Stimulated activated CD4-positive, alpha-beta T cell treated with anti-CD3 and anti-CD28 coated beads, Interleukin-12 subunit alpha, Interleukin-12 subunit beta, amount 100 ng/mL, for 4 hours (primary cell): ENCODE data around the gene TNIK.

ENCODE experiments used
- DNase-seq: peaks from one replicate; pipeline ENCODE4 v3.0.0-alpha.2; 2020

The TNIK gene

DNA sequence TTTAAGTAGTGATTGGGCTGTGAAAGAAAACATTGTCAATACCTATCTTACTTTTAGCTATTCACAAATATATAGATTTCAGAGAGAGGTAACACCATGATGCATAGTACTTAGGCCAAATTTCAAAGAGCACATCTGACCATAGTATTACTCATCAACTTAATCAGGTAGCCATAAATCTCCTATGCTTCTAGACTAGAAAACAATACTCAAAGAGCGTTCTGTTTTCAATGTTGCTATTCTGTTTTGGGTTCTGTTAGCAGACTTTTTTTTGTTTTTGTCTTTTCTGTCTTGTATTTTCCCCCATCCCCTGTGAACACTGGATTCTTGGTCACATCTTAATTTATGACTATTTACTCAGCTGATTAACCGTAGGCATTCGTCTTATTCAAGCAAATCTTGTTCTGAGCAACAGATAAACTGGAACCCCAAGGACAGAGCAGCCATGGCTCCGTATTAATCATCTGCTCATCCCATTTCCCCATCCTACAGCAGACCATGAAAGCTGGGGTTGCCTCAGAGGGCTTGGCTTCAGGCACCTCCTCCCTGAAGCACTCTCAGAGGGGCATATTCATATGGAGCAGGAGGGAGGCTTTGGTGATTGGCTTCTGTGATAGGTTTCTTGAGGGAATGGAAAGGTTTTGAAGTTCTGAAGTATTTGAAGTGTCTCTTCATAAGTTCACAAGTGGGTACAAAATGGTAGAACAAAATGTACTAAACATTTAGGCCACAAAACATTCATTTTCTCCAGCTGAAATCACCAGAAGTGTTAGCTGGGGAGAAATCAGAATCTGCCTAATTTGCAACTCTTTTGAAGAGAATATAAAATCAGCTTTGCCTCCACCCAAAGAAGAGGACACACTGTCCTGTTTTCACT lies 105.3 kb downstream of the TNIK start:
- DNase-seq, result no peak

DNA sequence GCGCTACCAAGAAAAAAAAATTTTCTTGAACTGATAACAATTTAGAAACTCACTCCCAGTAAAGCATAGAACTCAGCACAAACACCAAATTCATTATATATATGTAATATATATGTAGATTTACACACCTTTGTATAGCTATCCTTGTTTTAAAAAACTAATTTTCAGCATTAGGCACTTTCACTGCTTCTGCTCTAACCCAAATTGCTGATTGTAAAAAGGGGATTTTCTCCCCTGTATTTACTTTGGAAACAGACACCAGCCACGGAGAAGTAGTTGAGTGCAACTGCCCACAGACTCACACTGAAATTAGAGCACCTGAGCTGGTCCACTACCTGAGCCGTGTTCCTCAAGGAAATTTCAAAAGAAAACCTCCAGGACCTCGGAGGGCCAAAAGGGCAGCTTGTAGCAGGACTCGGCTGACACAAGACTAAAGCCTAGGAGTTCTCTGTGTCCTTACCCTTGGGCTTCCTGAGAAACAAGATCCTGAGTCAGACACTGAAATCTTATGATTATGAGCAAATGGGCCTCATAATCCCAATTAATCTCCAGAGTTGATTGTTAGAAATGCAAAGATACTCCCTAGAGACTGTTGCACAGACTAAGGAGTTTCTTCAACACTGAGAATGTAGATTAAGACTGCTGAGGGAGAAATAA lies 106.0 kb downstream of the TNIK start:
- DNase-seq, result no peak

DNA sequence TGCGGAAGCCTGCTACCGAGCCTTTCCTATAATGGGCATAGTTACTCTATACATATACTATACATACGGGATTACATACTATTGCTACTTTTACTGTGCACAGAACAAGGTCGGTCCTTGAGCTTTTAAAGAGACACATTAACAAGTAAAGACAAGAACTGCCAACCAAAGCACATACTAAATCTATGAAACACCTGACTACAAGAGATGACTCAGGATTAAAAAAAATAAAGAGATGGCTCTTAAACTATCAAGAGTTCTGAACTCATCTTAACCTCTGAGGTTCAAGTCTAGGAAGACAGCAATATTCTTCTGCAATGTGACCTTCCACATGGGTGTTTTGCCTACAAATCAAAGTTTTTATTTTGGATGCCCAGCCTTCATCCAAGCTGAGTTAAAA lies 106.8 kb downstream of the TNIK start:
- DNase-seq, result no peak

DNA sequence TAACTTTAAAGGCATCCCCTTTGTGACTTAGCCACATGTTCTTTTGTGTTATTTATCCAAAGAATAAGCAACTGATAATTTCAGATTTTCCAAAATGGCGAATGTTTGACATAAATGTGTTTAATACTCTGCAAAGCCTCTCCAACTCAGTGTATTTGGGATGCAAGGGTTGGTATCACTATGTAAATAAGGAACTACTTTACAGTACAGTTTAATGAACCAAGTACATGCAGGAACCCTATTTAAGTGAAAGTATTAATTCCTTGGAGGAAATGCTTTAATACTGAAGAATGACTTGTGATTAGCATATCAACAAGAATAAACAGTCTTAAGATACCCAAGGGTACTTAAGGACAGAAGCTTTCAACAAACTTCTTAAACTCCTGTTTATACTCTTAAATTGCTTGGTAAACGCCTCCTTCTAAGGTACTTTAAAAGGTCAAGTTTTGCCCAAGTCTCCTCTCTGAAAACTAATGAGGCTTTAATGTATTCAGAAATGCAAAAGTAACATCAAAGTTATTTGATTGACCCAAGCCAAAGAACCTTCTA lies 107.7 kb downstream of the TNIK start:
- no peak for DNase-seq

DNA sequence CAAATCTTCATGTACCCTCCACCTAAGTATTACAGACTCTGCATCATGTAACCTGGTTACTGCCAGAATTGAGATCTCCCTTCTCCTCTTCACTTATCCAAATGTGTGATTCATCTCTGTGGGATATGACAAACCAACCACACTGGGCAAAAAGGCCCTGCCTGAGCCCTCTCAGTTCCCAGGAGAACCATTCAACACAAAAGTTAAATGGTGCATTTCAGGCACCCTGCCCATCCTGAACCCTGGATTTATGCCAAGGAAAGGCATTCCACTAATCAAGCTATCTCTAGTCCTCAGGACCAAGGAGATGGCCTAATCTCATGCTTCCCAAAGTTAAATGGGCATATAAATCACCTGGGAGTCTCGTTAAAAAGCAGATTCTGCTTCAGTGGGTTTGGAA lies 108.5 kb downstream of the TNIK start:
- DNase-seq, result no peak

DNA sequence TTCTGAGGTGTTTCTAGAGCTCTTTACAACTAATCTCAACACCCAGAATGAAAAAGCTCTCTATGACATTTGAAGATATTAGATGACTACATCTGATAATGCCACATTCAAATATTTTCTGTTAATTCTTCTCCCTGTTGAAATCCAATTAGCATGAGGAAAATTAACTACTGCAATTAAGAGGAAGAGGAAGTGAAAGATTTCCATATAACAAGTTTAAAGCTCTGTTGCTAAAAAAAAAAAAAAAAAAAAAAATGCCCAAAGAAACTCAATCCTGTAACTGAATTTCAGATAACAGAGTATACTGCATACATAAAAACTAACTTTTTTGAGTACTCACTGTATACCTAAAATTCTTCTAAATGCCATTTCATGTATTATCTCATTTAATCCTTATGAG lies 109.8 kb downstream of the TNIK start:
- no peak for DNase-seq

DNA sequence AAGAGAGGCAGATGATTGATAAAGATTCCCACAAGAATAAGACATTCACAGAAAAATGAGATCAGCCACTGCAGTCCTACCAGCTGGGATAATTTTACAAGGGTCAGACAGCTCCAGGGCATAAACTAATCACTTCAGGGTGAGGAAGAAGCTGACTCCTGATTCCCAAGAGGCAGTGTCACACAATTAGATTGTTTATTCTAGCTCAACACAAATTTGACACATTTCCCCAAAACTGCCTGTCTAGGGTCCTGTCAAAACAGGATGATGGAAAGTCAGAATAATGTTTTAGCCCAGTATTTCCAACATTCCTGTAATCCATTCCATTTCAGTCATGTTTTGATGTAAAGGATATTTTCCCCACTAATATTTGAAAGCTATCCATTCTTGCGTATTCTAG lies 110.8 kb downstream of the TNIK start:
- DNase-seq, result no peak

DNA sequence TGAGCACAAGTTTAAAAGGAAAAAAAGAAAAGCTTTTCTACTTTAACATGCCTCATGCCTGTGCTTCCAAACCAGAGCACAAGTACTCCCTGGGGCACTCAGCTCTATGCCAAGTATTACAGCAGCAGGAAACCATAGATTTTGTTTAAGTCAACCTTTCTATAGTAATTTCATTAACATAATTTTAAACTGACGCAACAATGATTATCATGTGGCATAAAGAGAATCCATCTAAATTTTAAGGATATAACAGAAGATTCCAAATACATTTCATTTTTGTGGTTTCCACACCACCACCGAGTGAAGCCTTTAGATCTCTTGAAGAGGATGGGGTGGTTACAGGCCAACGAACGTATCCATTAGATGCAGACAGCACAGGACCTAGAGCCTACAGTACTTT lies 112.1 kb downstream of the TNIK start:
- no peak for DNase-seq

DNA sequence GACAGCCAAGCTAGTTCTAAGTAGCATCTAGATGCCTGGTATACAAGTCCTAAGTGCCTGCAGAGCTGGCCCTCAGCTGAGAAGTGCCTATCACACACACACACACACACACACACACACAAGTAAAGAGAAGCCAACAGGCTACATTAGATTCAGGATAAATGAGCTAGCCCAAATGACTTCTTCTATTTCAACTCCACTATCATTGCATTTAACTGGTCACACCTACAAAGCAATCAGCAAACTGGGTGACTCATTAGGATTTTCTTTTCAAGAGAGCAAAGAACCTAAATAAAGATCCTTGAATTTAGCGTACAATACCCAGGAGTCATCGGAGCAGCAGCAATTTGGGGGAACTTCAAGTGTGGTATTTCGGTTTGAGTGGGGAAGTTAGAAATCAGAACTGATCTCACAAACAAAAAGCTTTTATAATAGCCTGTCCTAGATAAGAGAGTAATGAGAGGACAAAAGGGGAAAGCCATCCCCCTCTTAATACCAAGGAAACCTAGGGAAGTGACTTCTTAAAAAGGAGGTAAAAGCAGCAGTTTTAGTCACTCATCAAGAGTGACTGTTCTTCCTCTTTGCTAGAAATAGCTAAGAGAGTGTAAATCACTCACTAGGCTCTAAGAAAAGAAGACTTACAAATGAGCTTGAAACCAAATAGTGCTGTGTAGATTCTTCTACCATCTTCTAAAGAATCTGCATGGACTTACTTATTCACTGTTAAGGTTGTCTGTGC lies 112.7 kb downstream of the TNIK start:
- DNase-seq, result no peak

DNA sequence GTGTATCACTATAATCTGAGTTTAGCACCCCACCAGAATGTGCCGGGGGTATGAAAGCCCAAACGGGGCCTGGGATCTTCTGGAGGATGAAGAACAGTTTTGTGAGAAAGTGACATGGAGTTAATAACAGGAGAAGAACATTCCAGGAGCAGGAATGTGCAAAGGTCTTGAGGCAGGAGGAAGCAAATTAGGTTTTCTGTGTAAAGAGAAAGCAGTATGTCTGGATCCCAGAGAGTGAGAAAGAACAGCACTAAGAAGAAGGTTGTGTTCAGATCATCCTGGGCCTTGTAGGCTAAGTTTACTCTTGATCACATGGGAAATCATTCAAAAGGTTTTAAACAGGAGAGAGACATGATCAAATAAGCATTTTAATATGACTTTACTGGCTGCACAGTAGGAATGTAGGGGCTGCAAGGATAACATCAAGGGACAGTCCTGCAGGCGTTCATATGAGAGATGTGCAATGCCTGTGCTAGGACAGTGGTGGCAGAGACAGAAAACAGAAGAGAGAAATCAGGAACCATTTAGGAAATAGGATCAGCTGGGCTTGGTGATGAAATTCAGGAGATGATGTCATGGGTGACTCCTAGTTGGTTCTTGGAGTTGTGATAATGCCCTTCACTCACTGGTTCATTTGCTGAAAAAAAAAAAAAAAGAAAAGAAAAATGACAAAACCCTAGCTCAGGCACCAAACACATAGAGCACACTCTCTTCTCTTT lies 113.5 kb downstream of the TNIK start:
- DNase-seq, result no peak

DNA sequence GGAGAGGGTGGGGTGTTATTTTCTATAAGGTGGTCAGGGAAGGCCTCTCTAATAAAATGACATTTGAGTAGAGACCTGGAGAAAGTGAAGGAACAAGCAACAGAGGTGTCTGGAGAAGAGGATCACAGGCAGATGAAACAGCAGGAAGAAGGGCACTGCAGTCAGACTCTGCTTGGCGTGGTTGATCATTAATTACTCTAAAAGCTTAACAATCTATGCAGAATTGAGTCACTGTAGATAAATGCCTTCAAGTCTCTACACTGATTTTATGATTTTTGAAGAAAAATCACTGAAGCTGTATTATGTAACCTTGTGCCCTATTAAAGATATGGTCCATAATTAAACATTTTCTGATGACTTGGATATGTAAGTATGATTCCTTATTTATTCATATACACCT lies 114.2 kb downstream of the TNIK start:
- no peak for DNase-seq

DNA sequence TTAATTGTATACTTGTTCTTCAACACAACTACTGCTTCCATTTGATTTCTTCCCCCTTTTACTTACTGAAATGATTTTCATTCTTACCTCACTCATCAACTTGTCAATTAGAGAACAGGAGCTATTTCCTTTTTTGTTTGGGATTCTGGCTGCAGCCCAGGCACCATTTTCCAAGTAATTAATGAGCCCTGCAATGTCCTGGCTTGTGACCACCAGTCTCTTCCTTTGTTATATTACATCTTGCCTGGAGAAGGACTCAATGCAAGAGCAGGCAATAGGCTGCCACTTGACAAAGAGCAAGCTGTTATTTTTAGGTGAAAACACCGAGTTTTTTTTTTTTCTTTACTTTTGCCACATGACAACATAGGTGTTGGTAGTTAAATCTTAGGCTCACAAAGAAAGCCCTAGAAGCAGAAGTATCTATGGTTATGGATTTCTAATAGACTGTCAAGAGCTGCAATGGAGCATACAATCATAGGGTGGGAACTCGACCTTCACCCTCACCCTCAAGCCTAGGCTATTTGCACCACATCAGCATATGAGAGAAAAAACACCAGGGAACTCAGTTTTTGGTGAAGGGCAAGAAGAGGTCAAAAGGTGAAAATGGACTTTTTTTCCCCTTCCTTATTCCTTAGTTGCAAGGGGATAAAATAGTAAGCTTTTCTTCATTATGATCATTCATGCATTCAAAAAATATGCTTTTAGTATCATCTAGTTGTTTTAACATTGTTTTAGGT lies 114.9 kb downstream of the TNIK start:
- no peak for DNase-seq

DNA sequence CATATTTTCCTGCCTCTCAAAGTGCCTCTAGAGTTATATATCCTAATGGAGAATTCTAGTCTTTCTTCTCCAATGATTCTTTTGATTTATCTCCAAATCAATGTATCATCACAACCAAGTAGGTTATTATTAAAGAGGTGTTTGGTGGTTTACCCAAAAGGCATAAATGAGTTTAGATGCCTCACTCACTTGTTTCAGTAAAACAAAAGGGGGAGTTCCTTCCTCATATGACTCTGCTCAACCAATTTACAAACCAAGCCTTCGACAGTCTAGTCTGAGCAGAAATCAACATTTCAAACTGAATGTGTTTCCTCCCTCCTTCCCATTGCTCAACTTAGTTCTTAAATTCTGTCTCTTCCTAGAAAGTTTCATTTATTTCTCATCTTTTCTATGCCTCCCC lies 116.5 kb downstream of the TNIK start:
- no peak for DNase-seq

DNA sequence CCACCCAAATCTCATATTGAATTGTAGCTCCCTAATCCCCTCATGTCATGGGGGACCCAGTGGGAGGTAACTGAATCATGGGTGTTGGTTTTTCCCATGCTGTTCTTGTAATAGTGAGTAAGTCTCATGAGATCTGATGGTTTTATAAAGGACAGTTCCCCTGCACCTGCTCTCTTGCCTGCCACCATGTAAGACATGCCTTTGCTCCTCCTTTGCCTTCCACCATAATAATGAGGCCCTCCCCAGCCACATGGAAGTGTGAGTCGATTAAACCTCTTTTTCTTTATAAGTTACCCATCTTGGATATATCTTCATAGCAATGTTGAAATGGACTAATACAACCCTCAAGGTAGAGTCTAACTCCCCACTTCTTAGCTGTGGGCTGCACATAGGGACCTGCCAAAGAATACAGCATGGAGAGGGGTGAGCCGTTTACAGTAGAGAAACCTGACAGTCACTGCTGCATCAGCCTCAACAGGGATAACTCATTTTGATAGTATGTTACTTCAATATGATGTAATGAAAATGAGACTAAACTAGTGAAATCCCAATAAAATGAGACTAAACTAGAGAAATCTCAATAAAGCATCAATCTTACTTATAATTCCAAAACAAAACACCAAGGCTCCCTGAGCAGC lies 117.3 kb downstream of the TNIK start:
- no peak for DNase-seq

DNA sequence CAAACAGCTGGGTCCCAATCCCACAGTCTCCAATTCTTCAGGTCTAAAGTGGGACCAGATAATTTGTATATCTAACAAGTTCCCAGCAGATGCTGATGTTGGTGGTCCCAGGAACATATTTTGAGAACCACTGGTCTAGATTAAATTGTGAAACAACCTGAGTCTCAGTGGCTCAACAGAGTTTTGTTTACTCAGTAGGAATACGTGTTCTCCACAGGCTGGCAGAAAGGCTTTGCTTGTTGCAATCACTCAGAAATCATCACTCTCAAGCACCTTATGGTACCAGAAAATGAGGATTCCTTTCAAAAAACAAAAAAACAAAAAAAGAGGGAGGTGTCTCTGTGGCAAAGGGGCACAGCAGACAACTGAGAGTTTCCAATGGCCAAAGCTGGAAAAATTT lies 118.0 kb downstream of the TNIK start:
- DNase-seq, result no peak

DNA sequence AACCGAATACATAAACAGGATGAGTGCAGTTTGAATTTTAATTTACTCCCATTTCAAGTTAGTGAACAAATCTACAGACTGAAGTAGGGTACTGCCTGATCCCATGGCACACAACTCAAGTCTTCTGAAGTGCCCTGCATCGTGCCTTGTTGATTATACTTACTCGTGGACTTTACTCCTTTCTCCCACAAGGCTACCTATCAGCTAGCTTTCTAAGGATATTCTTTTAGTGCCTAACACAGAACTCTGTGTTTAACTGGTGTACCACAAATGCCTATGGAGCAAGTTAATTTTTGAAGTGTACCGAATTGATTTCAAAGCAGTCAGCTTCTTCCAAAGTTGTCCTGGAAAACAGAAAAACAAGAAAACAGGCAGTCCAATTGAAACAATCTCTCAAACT lies 119.8 kb downstream of the TNIK start:
- no peak for DNase-seq

DNA sequence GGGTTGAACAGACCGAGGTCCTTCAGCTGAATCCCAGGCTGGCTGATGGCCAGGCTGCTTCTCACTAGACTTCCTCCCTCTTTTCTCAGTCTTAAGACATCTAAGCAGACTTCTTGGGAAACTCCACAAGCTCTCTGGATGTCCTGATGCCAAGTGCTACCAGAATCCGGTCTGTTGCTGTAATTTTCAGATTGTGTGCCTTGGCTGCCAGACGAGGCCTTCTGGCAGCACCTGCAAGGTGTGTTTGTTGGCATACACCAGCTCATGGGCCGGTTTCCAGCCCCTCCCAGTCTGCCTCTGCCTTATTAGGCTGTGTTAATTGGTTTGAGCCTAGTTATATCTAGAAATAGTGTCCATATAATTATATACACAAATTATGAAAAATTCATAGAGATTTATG lies 120.6 kb downstream of the TNIK start:
- DNase-seq, result no peak

DNA sequence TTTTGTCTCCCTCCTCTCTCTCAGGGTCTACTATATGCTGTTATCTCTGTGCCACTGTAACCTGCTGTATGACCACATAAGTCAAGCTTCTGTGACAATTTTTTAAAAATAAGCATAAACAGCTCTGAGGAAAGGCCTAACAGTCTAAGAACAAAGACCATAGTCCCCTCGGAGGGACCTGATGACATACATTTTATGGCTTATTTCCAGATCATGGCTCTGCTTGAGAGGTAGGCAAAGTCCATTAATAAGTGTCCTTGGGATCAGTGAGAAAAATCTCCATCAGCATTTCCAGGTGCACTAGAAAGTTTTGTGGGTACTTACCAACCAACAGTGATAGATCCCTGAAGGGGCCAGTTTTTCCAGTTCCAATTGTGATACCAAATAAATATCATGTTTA lies 123.8 kb downstream of the TNIK start:
- no peak for DNase-seq

DNA sequence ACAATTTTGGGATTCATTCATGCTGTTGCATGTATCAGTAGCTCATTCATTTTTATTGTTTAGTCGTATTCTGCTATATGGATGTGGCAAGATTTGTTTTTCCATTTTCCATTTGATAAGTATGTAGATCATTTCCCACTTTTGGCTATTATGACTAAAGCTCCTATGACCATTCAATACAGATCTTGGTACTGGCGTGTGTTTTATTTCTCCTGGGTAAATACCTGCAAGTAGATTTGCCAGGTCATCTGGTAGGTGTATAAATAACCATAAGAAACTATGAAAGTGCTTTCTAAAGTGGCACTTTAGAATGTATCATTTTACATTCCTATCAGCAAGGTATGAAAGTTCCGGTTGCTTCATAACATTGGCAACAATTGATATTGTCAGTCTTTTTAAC lies 124.6 kb downstream of the TNIK start:
- DNase-seq, result no peak

DNA sequence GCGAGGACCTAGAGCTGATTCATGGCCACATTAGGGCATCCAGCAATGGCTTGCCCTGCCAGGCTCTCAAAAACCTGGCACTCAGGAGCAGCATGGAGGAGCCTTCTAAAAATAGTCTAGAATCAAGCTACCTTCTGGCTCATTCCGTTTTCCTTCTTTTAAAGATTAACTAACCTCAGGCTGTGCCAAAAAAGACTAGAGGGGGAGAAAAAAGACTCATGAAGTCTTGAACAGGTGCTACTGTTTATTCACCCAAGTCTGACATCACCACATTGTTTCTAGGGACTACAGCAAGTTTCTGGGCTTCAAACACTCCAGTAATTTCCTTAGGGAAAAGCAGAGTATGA lies 125.8 kb downstream of the TNIK start:
- DNase-seq, result no peak

DNA sequence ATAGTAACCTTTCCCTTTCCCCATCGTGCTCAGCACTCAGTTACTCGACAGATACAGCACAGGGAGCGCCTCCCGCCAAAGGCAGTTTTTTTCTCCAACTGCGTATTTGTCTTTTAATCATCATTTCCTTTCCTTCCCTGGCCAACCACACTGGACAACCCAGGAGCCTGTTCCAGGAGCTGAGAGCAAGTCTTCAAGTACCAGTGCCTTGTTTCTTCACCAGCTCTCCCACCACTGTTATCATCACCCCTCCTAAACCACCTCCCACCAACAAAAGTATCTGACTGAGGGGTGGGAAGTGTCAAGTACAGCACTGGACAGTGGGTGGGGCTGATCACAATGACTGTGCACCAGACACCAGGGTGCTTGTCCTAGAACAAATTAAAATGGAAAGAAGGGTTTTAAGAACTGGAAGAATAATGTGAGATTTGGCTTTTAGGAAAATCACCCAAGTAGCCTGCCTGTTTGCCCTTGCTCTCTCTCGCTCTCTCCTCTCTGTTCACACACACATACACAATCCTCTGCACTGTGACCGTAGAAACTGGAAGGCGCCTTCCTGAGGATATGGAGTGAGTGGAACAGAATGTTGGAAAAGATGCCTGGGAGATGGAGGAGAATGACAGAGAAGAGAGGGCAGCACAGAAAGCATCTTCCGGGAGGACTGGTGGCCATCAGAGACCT lies 126.3 kb downstream of the TNIK start:
- no peak for DNase-seq
